Fibroblast of the aortic adventitia (primary cell): Measurements from ENCODE around the gene NLRX1. TPM values are rescaled to one million over a fixed set of nuclear protein-coding genes. Genes with fewer than 3 reads are reported as not detected.

Experiments used
- DNase-seq: peaks from one replicate; pipeline ENCODE4 v3.0.0-alpha.2; 2010; ENCODE audit warnings: low read depth
- H3K4me3 ChIP-seq: 2 replicates; pipeline ENCODE4 v1.5.1; 2011; ENCODE audit warnings: low read depth, mild to moderate bottlenecking, control low read depth, low read length, moderate library complexity
- CTCF ChIP-seq: IDR thresholded peaks from 2 replicates; pipeline ENCODE4 v1.5.1; 2011; ENCODE audit warnings: mild to moderate bottlenecking, low read length, control low read depth, inconsistent platforms; ENCODE audit not compliant: insufficient read depth
- total RNA-seq: library from RNA; depleted of rRNA; stranded (reverse); fragments of >200 nt; gene quantifications from 2 replicates; pipeline ENCODE4 v1.2.3, GENCODE V29; 2012; ENCODE audit warnings: low replicate concordance

The NLRX1 gene
- total RNA-seq, 1 donor: 16.5 TPM

GRCh38 chr11:119153049-119153818, 15.3 kb upstream of the NLRX1 start:
- no peak for TF ChIP-seq CTCF
- no peak overlapping the region for H3K4me3 ChIP-seq
- DNase-seq: no peak

GRCh38 chr11:119154178-119154577, 14.3 kb upstream of the NLRX1 start:
- no peak for DNase-seq
- H3K4me3 ChIP-seq: no peak overlapping the region
- TF ChIP-seq CTCF: no peak

- TF ChIP-seq CTCF: peak; percentile 13
- DNase-seq: no peak
- no peak overlapping the region for H3K4me3 ChIP-seq
Observed at GRCh38 chr11:119155733-119156492, 12.6 kb upstream of the NLRX1 start.

- no peak for TF ChIP-seq CTCF
- no peak for DNase-seq
- no peak overlapping the region for H3K4me3 ChIP-seq
Observed at GRCh38 chr11:119156496-119156895, 12.0 kb upstream of the NLRX1 start.

GRCh38 chr11:119157063-119157462, 11.5 kb upstream of the NLRX1 start:
- no peak for TF ChIP-seq CTCF
- H3K4me3 ChIP-seq: no peak overlapping the region
- DNase-seq: no peak

GRCh38 chr11:119158467-119158866, 10.1 kb upstream of the NLRX1 start:
- no peak for TF ChIP-seq CTCF
- DNase-seq: no peak
- no peak overlapping the region for H3K4me3 ChIP-seq
